ENCODE data around the gene WDR75.
A peak's percentile ranks its signal among the peaks of the same experiment; 100 is the strongest.
"Not testable (repeated sequence)": the region's sequence is repeated elsewhere in the genome, so short reads cannot be mapped to it uniquely, and the experiment has no call there.

WDR75 gene

GRCh38 chr2:189442468-189442867 lies 1.2 kb downstream of the WDR75 start:
- no peak for DNase-seq

GRCh38 chr2:189444322-189444721 lies 3.0 kb downstream of the WDR75 start:
- no peak for DNase-seq

GRCh38 chr2:189446780-189447179 lies 5.5 kb downstream of the WDR75 start:
- no peak for DNase-seq

GRCh38 chr2:189454009-189454408 lies 12.7 kb downstream of the WDR75 start:
- no peak for DNase-seq

GRCh38 chr2:189465076-189465475 lies 23.8 kb downstream of the WDR75 start:
- DNase-seq, result no peak

- DNase-seq, result no peak
Measured at GRCh38 chr2:189465478-189465877, 24.2 kb downstream of the WDR75 start.

GRCh38 chr2:189466046-189466445 lies 24.8 kb downstream of the WDR75 start:
- DNase-seq, result no peak

- peak in 1 of 2 experiments; percentile 1 for DNase-seq
Measured at GRCh38 chr2:189466656-189467055, 25.4 kb downstream of the WDR75 start.

GRCh38 chr2:189467160-189467559 lies 25.9 kb downstream of the WDR75 start:
- no peak for DNase-seq

- DNase-seq, result no peak
Measured at GRCh38 chr2:189467593-189467992, 26.3 kb downstream of the WDR75 start.

GRCh38 chr2:189474526-189474925 lies 33.3 kb downstream of the WDR75 start:
- DNase-seq, result no peak

- no peak for DNase-seq
Measured at GRCh38 chr2:189477756-189478155, 36.5 kb downstream of the WDR75 start.

GRCh38 chr2:189478289-189478688 lies 37.0 kb downstream of the WDR75 start:
- not testable (repeated sequence) for DNase-seq

- DNase-seq, result no peak
Measured at GRCh38 chr2:189481071-189481470, 39.8 kb downstream of the WDR75 start.

GRCh38 chr2:189483571-189483970 lies 42.3 kb downstream of the WDR75 start:
- DNase-seq, result no peak

- DNase-seq, result no peak
Measured at GRCh38 chr2:189483980-189484740, 42.9 kb downstream of the WDR75 start.

- no peak for DNase-seq
Measured at GRCh38 chr2:189485146-189485545, 43.9 kb downstream of the WDR75 start.

- no peak for DNase-seq
Measured at GRCh38 chr2:189486237-189486770, 45.0 kb downstream of the WDR75 start.

GRCh38 chr2:189487283-189488007 lies 46.2 kb downstream of the WDR75 start:
- no peak for DNase-seq

- no peak for DNase-seq
Measured at GRCh38 chr2:189488008-189488310, 46.7 kb downstream of the WDR75 start.

GRCh38 chr2:189492451-189492850 lies 51.2 kb downstream of the WDR75 start:
- DNase-seq, result no peak

GRCh38 chr2:189498205-189498604 lies 56.9 kb downstream of the WDR75 start:
- no peak for DNase-seq

GRCh38 chr2:189499137-189499536 lies 57.9 kb downstream of the WDR75 start:
- no peak for DNase-seq

- no peak for DNase-seq
Measured at GRCh38 chr2:189500456-189501160, 59.3 kb downstream of the WDR75 start.

Data from NCI-H446 (cell line).